HepG2 (cell line): ENCODE data around the gene BBLN. TPM values are rescaled to one million over a fixed set of nuclear protein-coding genes. Genes with fewer than 3 reads are reported as not detected.
A peak's percentile ranks its signal among the peaks of the same experiment; 100 is the strongest.

ENCODE experiments used
- ELF1 ChIP-seq: sonication (generic); formaldehyde crosslinking; IDR thresholded peaks from 2 replicates; pipeline ENCODE4 v1.4.0; 2020; ENCODE audit warnings: missing genetic modification reagents
- HNF1B ChIP-seq: sonication (generic); formaldehyde crosslinking; IDR thresholded peaks from 2 replicates; pipeline ENCODE4 v1.5.1; 2020; ENCODE audit warnings: mild to moderate bottlenecking, moderate library complexity, missing genetic modification reagents
- KIAA2018 ChIP-seq: sonication (generic); formaldehyde crosslinking; IDR thresholded peaks from 2 replicates; pipeline ENCODE4 v1.5.0; 2020; ENCODE audit warnings: mild to moderate bottlenecking, missing genetic modification reagents, borderline replicate concordance
- LRRFIP1 ChIP-seq: sonication (generic); formaldehyde crosslinking; conservative IDR thresholded peaks from 2 replicates; pipeline ENCODE4 v1.4.0; 2020; ENCODE audit warnings: missing genetic modification reagents
- SNAPC4 ChIP-seq: sonication (generic); formaldehyde crosslinking; IDR thresholded peaks from 2 replicates; pipeline ENCODE4 v1.4.0; 2020; ENCODE audit warnings: mild to moderate bottlenecking, missing genetic modification reagents
- TEAD3 ChIP-seq: optimal IDR thresholded peaks from 2 replicates; pipeline ENCODE3; 2016; ENCODE audit warnings: borderline replicate concordance
- THAP11 ChIP-seq: IDR thresholded peaks from 2 replicates; pipeline ENCODE4 v1.6.1; 2016; ENCODE audit warnings: missing biosample characterization, missing genetic modification reagents
- WIZ ChIP-seq: sonication (generic); formaldehyde crosslinking; IDR thresholded peaks from 2 replicates; pipeline ENCODE4 v1.5.1; 2020; ENCODE audit warnings: mild to moderate bottlenecking, missing genetic modification reagents
- ZFP36 ChIP-seq: fragments of 150-350 bp; IDR thresholded peaks from 2 replicates; pipeline ENCODE4 v1.6.1; 2018; ENCODE audit warnings: borderline replicate concordance, low read length, low read depth; ENCODE audit not compliant: partially characterized antibody
- ZFP62 ChIP-seq: sonication (generic); formaldehyde crosslinking; IDR thresholded peaks from 2 replicates; pipeline ENCODE4 v1.4.0; 2020; ENCODE audit warnings: missing genetic modification reagents
- ZNF138 ChIP-seq: sonication (generic); formaldehyde crosslinking; IDR thresholded peaks from 2 replicates; pipeline ENCODE4 v1.5.0; 2020; ENCODE audit warnings: mild to moderate bottlenecking, low read depth, missing genetic modification reagents
- polyA plus RNA-seq, 8 experiments: library from polyadenylated mRNA; depleted of rRNA in 3 of 8; stranded (reverse) in 7 of 8; unstranded in 1 of 8; fragments of >200 nt; fragmentation: Illumina TruSeq in 4 of 8; extraction: Trizol in 4 of 8; gene quantifications; 2 replicates each; pipeline versions ENCODE4 v1.2.1 to v1.2.3, GENCODE V29; 2011 to 2016; ENCODE audit warnings: low read depth in 4 of 8, missing spikeins in 1 of 8, mixed read lengths in 1 of 8; ENCODE audit not compliant: insufficient read depth in 1 of 8
- total RNA-seq, 5 experiments: library from RNA; depleted of rRNA; stranded (reverse); fragments of >200 nt; fragmentation: Illumina TruSeq; extraction: Trizol; gene quantifications; 2 replicates each; pipeline ENCODE4 v1.2.3, GENCODE V29; 2016; ENCODE audit warnings: low read depth in 1 of 5

BBLN gene
- total and polyA plus RNA-seq, 2 of the 13 experiments (the other 11 are each of a cell fraction or from before 2014, with no cell fraction given) = 27.6 to 33.1 TPM

GRCh38 chr9:128203024-128203706, 43.1 kb downstream of the BBLN start, which contains the start of gene DNM1 (continued):
- TF ChIP-seq HNF1B (no peak), SNAPC4 (no peak), WIZ (CRISPR knock-in tag) (no peak), KIAA2018 (no peak), ZFP36 (no peak), TEAD3 (no peak), ZNF138 (CRISPR knock-in tag) (0 out of 2 replicates have a peak, but pooled peaks have one; percentile 30), ELF1 (CRISPR knock-in tag) (no peak), THAP11 (CRISPR knock-in tag) (peak; percentile 98), ZFP62 (no peak), LRRFIP1 (no peak)
